Posterior cingulate gyrus (tissue), 11 donors: ENCODE measurements around the gene PRRT2.

ENCODE experiments used
- DNase-seq, 10 donors: peaks; one replicate each; pipeline versions ENCODE4 v3.0.0 to v3.0.0-alpha.2; 2020 to 2021; ENCODE audit warnings: mixed read lengths in 3 of 10
- intact Hi-C: fragments of 100-400 bp; cut with DNase I; formaldehyde crosslinking; loops from one replicate; pipeline ENCODE4 v1.15.1; 2023

PRRT2 gene

DNA sequence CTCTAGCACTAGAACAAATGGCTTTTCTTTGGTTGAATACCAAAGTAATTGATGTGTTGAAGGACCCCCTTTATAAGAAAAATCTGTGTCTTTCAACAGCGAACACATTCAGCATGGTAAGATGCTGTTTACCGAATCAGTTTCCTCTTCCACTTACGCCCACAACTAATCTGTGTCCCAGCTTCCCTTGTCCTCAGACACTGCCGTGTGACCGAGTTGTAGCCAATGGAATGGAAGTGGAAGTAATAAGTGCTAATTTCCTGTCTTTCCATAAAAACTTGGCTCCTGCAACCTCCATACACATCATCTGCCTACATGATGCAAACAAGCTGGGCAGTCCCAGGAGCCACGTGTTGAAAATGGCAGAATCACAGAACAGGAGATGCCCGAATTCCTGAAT is 40.7 kb downstream of the PRRT2 start:
- peak in 1 of 10 donors; percentile 27 for DNase-seq
- intact Hi-C loops: no loop called here

DNA sequence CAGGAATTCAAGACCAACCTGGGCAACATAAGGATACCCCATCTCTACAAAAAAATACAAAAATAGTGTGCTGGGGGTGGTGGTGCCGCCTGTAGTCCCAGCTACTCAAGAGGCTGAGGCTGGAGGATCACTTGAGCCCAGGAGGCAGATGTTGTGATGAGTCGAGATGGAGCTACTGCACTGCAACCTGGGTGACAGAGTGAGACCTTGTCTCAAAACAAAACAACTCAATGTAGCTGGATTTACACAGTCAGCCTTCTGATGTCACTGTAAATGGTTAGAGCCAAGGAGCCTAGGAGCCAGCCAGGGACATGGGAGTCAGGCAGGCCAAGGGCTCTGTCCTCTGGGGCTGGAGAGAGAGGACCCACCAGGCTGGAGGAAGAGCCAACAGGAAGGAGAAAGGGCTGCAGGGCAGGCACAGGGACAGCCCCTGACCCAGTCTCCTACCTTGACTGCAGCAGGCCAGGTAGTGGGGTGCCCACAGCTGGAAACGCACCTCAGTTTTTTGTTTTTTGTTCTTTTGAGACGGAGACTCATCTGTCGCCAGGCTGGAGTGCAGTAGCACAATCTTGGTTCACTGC is 42.6 kb downstream of the PRRT2 start:
- intact Hi-C loops: no loop called here
- no peak for DNase-seq

DNA sequence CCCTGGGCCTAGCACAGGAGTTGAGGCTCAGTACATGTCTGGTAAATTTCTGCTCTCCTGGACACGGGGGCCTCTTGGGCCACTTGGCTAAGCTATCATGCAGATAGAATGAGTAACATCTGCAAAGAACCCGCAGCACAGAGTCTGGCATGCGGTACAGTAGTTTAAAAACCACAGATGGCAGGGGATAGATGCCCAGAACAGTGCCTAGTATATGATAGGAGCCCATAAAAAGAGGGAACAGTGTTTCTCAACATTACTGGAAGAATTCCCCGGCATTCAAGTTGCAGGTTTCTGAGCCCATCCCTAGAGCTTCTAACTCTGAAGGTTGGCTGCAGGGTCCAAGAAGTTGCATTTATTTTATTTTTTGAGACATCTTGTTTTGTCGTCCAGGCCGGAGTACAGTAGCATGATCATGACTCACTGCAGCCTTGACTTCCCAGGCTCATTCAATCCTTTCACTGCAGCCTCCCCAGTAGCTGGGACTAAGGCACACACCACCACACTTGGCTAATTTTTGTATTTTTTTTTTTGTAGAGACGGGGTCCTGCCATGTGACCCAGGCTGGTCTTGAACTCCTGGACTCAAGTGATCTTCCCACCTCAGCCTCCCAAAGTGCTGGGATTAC is 45.3 kb downstream of the PRRT2 start:
- DNase-seq: no peak
- intact Hi-C loops: no loop called here

DNA sequence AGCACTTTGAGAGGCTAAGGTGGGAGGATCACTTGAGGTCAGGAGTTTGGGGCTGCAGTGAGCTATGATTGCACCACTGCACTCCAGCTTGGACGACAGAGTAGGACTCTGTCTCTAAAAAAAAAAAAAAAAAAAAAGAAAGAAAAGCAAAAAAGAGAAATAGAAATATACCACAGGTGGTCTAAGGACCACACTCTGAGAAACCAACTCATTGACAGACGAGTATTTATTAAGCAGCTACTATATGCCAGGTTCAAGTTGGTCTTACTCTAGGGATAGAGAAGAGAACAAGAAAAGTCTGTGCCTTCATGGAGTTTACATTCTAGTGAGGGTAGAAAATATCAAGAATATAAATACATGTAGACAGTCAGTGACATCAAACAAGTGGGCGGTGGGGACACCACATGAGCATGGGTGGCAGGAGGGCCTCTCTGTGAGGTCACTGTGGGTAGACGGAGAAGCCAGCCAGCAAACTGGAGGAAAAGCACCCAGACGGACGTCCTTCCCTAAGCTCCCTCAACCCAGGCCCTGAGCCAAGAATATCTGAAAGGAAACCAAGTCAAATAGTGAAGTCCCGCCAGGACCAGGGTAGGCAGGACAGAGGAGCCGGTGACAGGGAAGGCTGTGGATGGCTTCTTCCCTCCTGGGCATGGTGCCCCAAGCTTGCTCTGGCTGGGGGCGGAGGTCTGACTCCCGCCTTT is 46.3 kb downstream of the PRRT2 start:
- intact Hi-C loops: no loop called here
- no peak for DNase-seq

DNA sequence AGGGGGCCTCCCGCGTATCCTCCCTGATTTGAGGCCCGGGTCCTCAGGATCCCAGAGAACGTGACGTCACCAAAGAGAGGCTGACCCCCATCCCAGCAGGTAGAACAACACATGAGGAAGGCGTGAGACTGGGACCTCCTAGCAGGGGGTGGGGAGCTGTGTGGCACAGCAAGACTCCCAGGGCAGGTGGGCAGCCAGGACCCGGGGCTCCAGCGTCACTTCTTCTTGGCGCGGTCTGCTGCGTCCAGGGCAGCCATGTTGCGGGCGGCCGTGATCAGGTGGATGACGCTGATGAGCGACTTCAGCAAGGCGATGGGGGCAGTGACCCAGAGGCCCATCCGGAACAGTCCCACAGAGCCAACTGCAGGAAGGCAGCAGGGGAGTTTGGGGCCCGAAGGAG is 47.0 kb downstream of the PRRT2 start:
- intact Hi-C loops: no loop called here
- no peak for DNase-seq

DNA sequence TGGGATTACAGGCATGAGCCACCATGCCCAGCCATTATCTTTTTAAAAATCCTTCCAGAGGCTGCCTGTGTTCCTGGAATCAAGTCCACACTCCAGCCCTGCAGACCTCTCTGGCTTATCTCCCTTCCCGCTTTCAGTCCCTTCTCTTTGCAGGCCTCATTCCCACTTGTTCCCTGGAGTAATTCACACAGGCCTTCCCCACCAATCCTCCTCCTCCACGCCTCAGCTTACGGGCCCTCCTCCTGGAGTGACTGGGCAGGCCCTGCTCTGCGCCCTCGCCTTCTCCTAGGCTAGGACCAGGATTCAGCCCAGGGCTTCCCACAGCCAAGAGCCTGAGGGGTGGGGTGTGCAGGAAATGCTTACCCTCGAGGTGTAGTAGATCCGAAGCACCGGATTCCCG is 48.2 kb downstream of the PRRT2 start:
- DNase-seq: no peak
- intact Hi-C loops: loop anchor here (5.0 kb wide), 1 partner anchor 112 kb away; the partner anchor contains the start of gene TAOK2

DNA sequence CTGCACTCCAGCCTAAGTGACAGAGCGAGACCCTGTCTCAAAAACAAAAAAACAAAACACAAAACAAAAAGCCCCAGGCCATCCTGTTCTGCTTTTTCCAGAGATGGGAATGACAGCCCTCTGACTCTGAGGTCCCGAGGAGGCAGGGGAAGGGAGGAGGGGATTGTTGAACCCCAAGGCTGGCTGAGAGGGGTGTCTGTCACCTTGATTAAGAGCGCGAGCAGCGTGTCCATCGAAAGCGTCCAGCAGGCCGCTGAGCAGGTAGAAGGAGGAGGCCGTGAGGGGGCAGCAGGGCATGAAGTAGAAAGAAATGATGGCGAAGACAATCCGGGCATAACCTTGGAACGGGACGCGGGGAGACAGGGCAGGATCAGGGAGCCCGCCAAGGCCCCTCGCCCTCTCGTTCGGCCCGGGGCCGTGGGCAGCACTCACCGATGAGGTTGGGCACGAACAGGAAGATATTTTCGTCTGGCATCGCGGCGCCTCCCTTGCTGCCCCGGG is 50.4 kb downstream of the PRRT2 start:
- intact Hi-C loops: loop anchor here (5.0 kb wide), 1 partner anchor 110 kb away; the partner anchor contains the start of gene TAOK2
- DNase-seq: peak in 5 of 10 donors; percentile 19 to 86 (median 33)

DNA sequence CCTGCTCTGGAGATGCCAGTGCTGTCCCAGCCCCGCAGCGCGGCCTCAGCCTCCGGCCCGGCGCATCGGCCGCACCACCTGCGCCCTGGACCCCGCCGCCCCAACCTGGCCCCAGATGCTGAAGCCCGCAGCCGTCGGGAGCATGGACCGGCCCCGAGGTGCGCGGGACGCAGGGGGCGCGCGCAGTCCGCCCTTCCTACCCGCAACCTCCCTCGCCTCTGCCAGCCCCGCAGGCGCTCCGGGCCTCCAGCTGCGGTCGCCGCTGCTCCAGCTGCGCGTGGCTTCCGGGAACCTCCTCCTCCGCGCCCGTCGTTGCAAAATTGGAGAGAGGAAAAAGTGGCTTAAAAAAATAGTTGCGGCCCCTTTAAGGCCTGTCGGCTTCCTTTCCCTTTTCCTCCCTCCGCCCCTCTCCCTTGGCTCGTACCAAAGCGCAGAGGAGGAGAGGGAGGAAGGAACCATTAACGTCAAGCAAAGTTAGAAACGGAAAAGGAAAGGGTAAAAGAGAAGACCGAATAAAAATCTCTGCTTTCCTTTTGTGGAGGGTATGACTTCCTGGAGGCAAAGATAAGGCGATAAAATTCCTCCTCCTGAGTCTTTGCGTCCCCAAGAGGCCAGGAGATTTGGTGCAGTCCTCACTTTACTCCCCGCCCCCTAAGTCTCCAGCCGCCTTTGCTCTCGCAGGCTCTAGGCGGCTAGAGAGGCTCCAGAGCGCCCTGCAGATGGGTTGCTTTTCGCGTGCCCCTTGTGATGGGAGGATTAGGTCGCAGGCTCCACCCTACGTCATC is 51.1 kb downstream of the PRRT2 start, which contains the start of gene CDIPT:
CDIPT (minus strand) TSS at position 343 of the 785 bp plus-strand sequence. CDS start 369 bp downstream, outside the sequence.
- intact Hi-C loops: loop anchor here (1.0 to 5.0 kb wide), 2 partner anchors 48 to 109 kb away; partner anchors contain the start of gene TAOK2
- peak; percentile 89 to 100 (median 94) for DNase-seq

DNA sequence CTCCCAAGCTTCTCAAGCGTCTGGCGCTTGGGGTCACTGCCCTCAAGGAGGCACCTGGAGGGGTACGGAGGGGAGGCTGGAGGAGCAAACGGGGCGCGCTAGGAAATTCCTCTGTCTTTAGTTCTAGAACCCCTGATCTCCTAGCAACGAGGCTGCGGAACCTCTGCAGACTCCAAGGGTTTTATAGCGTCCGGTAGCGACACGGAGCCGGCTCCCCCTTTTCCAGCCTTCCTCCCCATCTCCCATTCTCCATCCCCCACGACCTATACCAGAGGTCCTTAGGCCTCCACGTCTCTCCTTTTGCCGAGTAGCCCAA is 51.6 kb downstream of the PRRT2 start:
- peak in 1 of 10 donors; percentile 24 for DNase-seq

DNA sequence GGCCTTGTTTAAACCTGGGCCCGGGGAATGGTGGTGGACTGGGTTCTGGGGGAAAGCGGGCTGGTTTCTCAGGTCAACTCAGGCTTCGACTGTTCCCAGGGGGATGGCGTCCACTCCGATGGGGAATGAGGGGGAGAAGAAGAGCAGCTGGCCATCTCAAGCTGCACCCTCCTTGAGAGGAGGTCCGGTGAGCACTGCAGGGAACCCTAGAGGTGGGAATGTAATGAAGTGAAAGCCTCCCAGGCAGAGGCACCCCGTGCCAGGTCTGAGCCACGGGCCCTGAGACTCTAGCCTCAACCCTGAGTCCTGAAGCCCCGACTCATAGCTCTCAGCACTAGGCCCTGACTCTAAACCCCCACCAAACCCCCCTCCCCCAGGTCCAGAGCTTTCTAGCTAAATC is 52.2 kb downstream of the PRRT2 start:
- DNase-seq: no peak
- intact Hi-C loops: loop anchor here (5.0 kb wide), 1 partner anchor 108 kb away; the partner anchor contains the start of gene TAOK2

More for the DNA sequence above, 51.6 kb downstream of the PRRT2 start:
- intact Hi-C loops: loop anchor here (1.0 to 5.0 kb wide), 2 partner anchors 48 to 109 kb away; partner anchors contain the start of gene TAOK2
